Caco-2 (cell line): ENCODE results near the gene FHOD3. TPM values are rescaled to one million over a fixed set of nuclear protein-coding genes. Genes with fewer than 3 reads are reported as not detected.

ENCODE experiments used
- BruUV-seq: library from RNA; stranded (reverse); fragments of 400-500 nt; replicated peaks from 2 replicates; lab custom pipeline; 2021; lab: Mats Ljungman, UMichigan
- CTCF ChIA-PET: fragments of 300-600 bp; sonication (Branson Sonifier 250); formaldehyde crosslinking; loops from one replicate; lab custom pipeline; 2022; ENCODE audit warnings: antibody characterized with exemption; lab: Charles Lee
- POLR2A ChIA-PET: fragments of 300-600 bp; sonication (Branson Sonifier 250); formaldehyde crosslinking; loops from one replicate; lab custom pipeline; 2022; ENCODE audit warnings: antibody characterized with exemption; lab: Charles Lee
- DNase-seq, 2 experiments: peaks; one replicate each; pipeline versions ENCODE4 v3.0.0 to v3.0.0-alpha.2; 2020 to 2022
- H3K27me3 ChIP-seq: replicated peaks from 2 replicates; pipeline ENCODE4 v1.6.0; 2011; ENCODE audit warnings: low read length; ENCODE audit not compliant: control insufficient read depth, insufficient read depth
- H3K36me3 ChIP-seq: 2 replicates; pipeline ENCODE4 v1.5.1; 2011; ENCODE audit warnings: low read length; ENCODE audit not compliant: control insufficient read depth, insufficient read depth
- H3K4me1 ChIP-seq: fragments of 250-450 bp; sonication (Bioruptor Pico); 2 replicates; pipeline ENCODE4 v1.5.1; 2020; ENCODE audit warnings: mild to moderate bottlenecking
- H3K4me3 ChIP-seq: 2 replicates; pipeline ENCODE4 v1.5.1; 2011; ENCODE audit warnings: low read depth, mild to moderate bottlenecking, control low read depth, low read length
- H3K9me3 ChIP-seq: fragments of 250-450 bp; sonication (Bioruptor Pico); 2 replicates; pipeline ENCODE4 v1.5.1; 2020; ENCODE audit warnings: mild to moderate bottlenecking, moderate library complexity
- H3K27ac Mint-ChIP-seq: one replicate; pipeline ENCODE4 v1.8.0; 2022; ENCODE audit warnings: mixed read lengths; ENCODE audit not compliant: unreplicated experiment
- H3K27me3 Mint-ChIP-seq: one replicate; pipeline ENCODE4 v1.8.0; 2022; ENCODE audit warnings: mixed read lengths; ENCODE audit not compliant: insufficient read depth, unreplicated experiment
- H3K36me3 Mint-ChIP-seq: one replicate; pipeline ENCODE4 v1.8.0; 2022; ENCODE audit warnings: mild to moderate bottlenecking, mixed read lengths; ENCODE audit not compliant: insufficient read depth, unreplicated experiment
- H3K4me1 Mint-ChIP-seq: one replicate; pipeline ENCODE4 v1.8.0; 2022; ENCODE audit warnings: low read depth, mixed read lengths; ENCODE audit not compliant: unreplicated experiment
- H3K4me3 Mint-ChIP-seq: one replicate; pipeline ENCODE4 v1.8.0; 2022; ENCODE audit warnings: mild to moderate bottlenecking, moderate library complexity, mixed read lengths; ENCODE audit not compliant: unreplicated experiment
- H3K9me3 Mint-ChIP-seq: one replicate; pipeline ENCODE4 v1.8.0; 2022; ENCODE audit warnings: mixed read lengths; ENCODE audit not compliant: unreplicated experiment
- CTCF ChIP-seq, 2 experiments: fragments of 200-600 bp in 1 of 2; IDR thresholded peaks; 1 replicate in 1 of 2; 2 replicates in 1 of 2; pipeline versions ENCODE4 v1.5.1 to v1.8.0; 2011 to 2022; ENCODE audit warnings: antibody characterized with exemption in 1 of 2, control low read depth in 1 of 2, inconsistent platforms in 1 of 2, low read depth in 1 of 2, low read length in 1 of 2, mild to moderate bottlenecking in 1 of 2, moderate library complexity in 1 of 2; ENCODE audit not compliant: insufficient read depth in 1 of 2, severe bottlenecking in 1 of 2, unreplicated experiment in 1 of 2
- intact Hi-C: fragments of 100-400 bp; cut with micrococcal nuclease; formaldehyde crosslinking; loops from one replicate; pipeline ENCODE4 v1.10.0; 2022; ENCODE audit not compliant: unreplicated experiment
- total RNA-seq: library from RNA; stranded (reverse); gene quantifications from 2 replicates; pipeline ENCODE4 v1.2.3, GENCODE V29; 2022

The FHOD3 gene
- total RNA-seq, 1 experiment from 2014 or later = not detected

GRCh38 chr18:36811430-36811829 lies 513.9 kb downstream of the FHOD3 start:
- CTCF ChIA-PET = no interaction called here
- no peaks in the 10 kb centered on the region for H3K27me3 Mint-ChIP-seq

GRCh38 chr18:36811955-36812354 lies 514.4 kb downstream of the FHOD3 start:
- ChIA-PET POLR2A (no interaction called here), CTCF (no interaction called here)
- H3K4me3 ChIP-seq = no peak overlapping the region
- no peaks in the 10 kb centered on the region for H3K9me3 ChIP-seq
- no peak for DNase-seq
- no TSS peak for BruUV-seq
- Mint-ChIP-seq H3K27me3 (no peaks in the 10 kb centered on the region), H3K27ac (no peak overlapping the region), H3K4me1 (no peaks in the 10 kb centered on the region), H3K9me3 (no peaks in the 10 kb centered on the region), H3K36me3 (peaks cover 5% of the 10 kb centered on the region), H3K4me3 (no peak overlapping the region)
- no peak for TF ChIP-seq CTCF (IDR thresholded peaks at IDR 0.05; ENCODE audit: insufficient read depth in 1 of 2, low read depth in 1 of 2, low read length in 1 of 2, severe bottlenecking in 1 of 2, unreplicated experiment in 1 of 2)
- intact Hi-C loops = no loop called here
- H3K36me3 ChIP-seq = no peaks in the 10 kb centered on the region
- no peaks in the 10 kb centered on the region for H3K27me3 ChIP-seq
- no peaks in the 10 kb centered on the region for H3K4me1 ChIP-seq

More at GRCh38 chr18:36811430-36811829, 513.9 kb downstream of the FHOD3 start:
- H3K4me3 ChIP-seq = no peak overlapping the region
- DNase-seq = no peak
- no peaks in the 10 kb centered on the region for H3K9me3 ChIP-seq
- POLR2A ChIA-PET = no interaction called here
- peaks cover 5% of the 10 kb centered on the region for H3K36me3 Mint-ChIP-seq
- no peaks in the 10 kb centered on the region for H3K36me3 ChIP-seq
- no TSS peak for BruUV-seq
- H3K4me3 Mint-ChIP-seq = no peak overlapping the region
- no peaks in the 10 kb centered on the region for H3K27me3 ChIP-seq
- intact Hi-C loops = no loop called here
- H3K4me1 ChIP-seq = no peaks in the 10 kb centered on the region
- no peak for TF ChIP-seq CTCF (IDR thresholded peaks at IDR 0.05; ENCODE audit: insufficient read depth in 1 of 2, low read depth in 1 of 2, low read length in 1 of 2, severe bottlenecking in 1 of 2, unreplicated experiment in 1 of 2)
- no peaks in the 10 kb centered on the region for H3K9me3 Mint-ChIP-seq
- H3K27ac Mint-ChIP-seq = no peak overlapping the region
- no peaks in the 10 kb centered on the region for H3K4me1 Mint-ChIP-seq

GRCh38 chr18:36812678-36813077 lies 515.2 kb downstream of the FHOD3 start:
- Mint-ChIP-seq H3K4me1 (no peaks in the 10 kb centered on the region), H3K4me3 (no peak overlapping the region), H3K36me3 (no peaks in the 10 kb centered on the region), H3K9me3 (no peaks in the 10 kb centered on the region), H3K27me3 (no peaks in the 10 kb centered on the region), H3K27ac (no peak overlapping the region)
- ChIA-PET POLR2A (no interaction called here), CTCF (no interaction called here)
- no TSS peak for BruUV-seq
- intact Hi-C loops = no loop called here
- Histone ChIP-seq H3K4me3 (no peak overlapping the region), H3K4me1 (no peaks in the 10 kb centered on the region), H3K36me3 (no peaks in the 10 kb centered on the region), H3K9me3 (no peaks in the 10 kb centered on the region), H3K27me3 (no peaks in the 10 kb centered on the region)
- DNase-seq = no peak
- no peak for TF ChIP-seq CTCF (IDR thresholded peaks at IDR 0.05; ENCODE audit: insufficient read depth in 1 of 2, low read depth in 1 of 2, low read length in 1 of 2, severe bottlenecking in 1 of 2, unreplicated experiment in 1 of 2)
